WTC11 (cell line): ENCODE results near the gene FAU. TPM values are rescaled to one million over a fixed set of nuclear protein-coding genes. Genes with fewer than 3 reads are reported as not detected.

Source experiments
- ATAC-seq: fragments of 200-7000 bp; cut with Tn5 transposase; 2 replicates; pipeline ENCODE4 v1.10.0; 2021; ENCODE audit warnings: mild to moderate bottlenecking, moderate library complexity
- CTCF ChIA-PET: fragments of 300-600 bp; sonication (Branson Sonifier 250); formaldehyde crosslinking; loops from one replicate; lab custom pipeline; 2021; ENCODE audit warnings: antibody characterized with exemption; lab: Charles Lee
- POLR2A ChIA-PET: fragments of 350-600 bp; sonication (Branson Sonifier 250); formaldehyde crosslinking; loops from one replicate; lab custom pipeline; 2021; ENCODE audit warnings: antibody characterized with exemption; lab: Charles Lee
- DNase-seq: peaks from one replicate; pipeline ENCODE4 v3.0.0; 2021; ENCODE audit warnings: low spot score
- H3K27ac Mint-ChIP-seq: 2 replicates; pipeline ENCODE4 v1.8.0; 2021; ENCODE audit warnings: mixed read lengths
- H3K27me3 Mint-ChIP-seq: 2 replicates; pipeline ENCODE4 v1.8.0; 2021; ENCODE audit warnings: low read depth, mild to moderate bottlenecking, moderate library complexity, mixed read lengths
- H3K36me3 Mint-ChIP-seq: 2 replicates; pipeline ENCODE4 v1.8.0; 2021; ENCODE audit warnings: mixed read lengths
- H3K4me1 Mint-ChIP-seq: 2 replicates; pipeline ENCODE4 v1.8.0; 2022; ENCODE audit warnings: mixed read lengths
- H3K4me3 Mint-ChIP-seq: 2 replicates; pipeline ENCODE4 v1.8.0; 2021; ENCODE audit warnings: mild to moderate bottlenecking, moderate library complexity, mixed read lengths
- H3K9me3 Mint-ChIP-seq: 2 replicates; pipeline ENCODE4 v1.8.0; 2021; ENCODE audit warnings: mixed read lengths
- ARID4B ChIP-seq: sonication (generic); formaldehyde crosslinking; IDR thresholded peaks from 2 replicates; pipeline ENCODE4 v1.8.0; 2023; ENCODE audit warnings: missing genetic modification reagents, mild to moderate bottlenecking, borderline replicate concordance
- CBFB ChIP-seq: sonication (generic); formaldehyde crosslinking; IDR thresholded peaks from 2 replicates; pipeline ENCODE4 v1.8.1; 2022; ENCODE audit warnings: mild to moderate bottlenecking, low read depth, missing genetic modification reagents
- E2F5 ChIP-seq: sonication (generic); formaldehyde crosslinking; IDR thresholded peaks from 2 replicates; pipeline ENCODE4 v1.8.1; 2022; ENCODE audit warnings: mild to moderate bottlenecking, moderate library complexity, missing genetic modification reagents
- ELF4 ChIP-seq: sonication (generic); formaldehyde crosslinking; IDR thresholded peaks from 2 replicates; pipeline ENCODE4 v1.8.1; 2022; ENCODE audit warnings: low read depth, mild to moderate bottlenecking, moderate library complexity, missing genetic modification reagents
- HMGXB4 ChIP-seq: sonication (generic); formaldehyde crosslinking; IDR thresholded peaks from 2 replicates; pipeline ENCODE4 v1.8.1; 2023; ENCODE audit warnings: mild to moderate bottlenecking, moderate library complexity, missing genetic modification reagents
- IRF1 ChIP-seq: sonication (generic); formaldehyde crosslinking; IDR thresholded peaks from 2 replicates; pipeline ENCODE4 v1.8.0; 2023; ENCODE audit warnings: missing genetic modification reagents
- NR2C2 ChIP-seq: sonication (generic); formaldehyde crosslinking; IDR thresholded peaks from 2 replicates; pipeline ENCODE4 v1.8.0; 2022; ENCODE audit warnings: mild to moderate bottlenecking, missing genetic modification reagents
- PRRX2 ChIP-seq: fragments of 250-450 bp; sonication (Bioruptor Pico); IDR thresholded peaks from 2 replicates; pipeline ENCODE4 v1.8.0; 2021; ENCODE audit warnings: mild to moderate bottlenecking
- RORB ChIP-seq: fragments of 250-450 bp; sonication (Bioruptor Pico); IDR thresholded peaks from 2 replicates; pipeline ENCODE4 v1.9.0; 2021; ENCODE audit warnings: mild to moderate bottlenecking
- SOX15 ChIP-seq: fragments of 250-450 bp; sonication (Bioruptor Pico); IDR thresholded peaks from 2 replicates; pipeline ENCODE4 v1.9.0; 2021; ENCODE audit warnings: mild to moderate bottlenecking
- ZBTB43 ChIP-seq: sonication (generic); formaldehyde crosslinking; IDR thresholded peaks from 2 replicates; pipeline ENCODE4 v1.8.1; 2023; ENCODE audit warnings: mild to moderate bottlenecking, missing genetic modification reagents
- ZNF281 ChIP-seq: sonication (generic); formaldehyde crosslinking; IDR thresholded peaks from 2 replicates; pipeline ENCODE4 v1.8.0; 2023; ENCODE audit warnings: mild to moderate bottlenecking, missing genetic modification reagents
- ZNF512 ChIP-seq: sonication (generic); formaldehyde crosslinking; IDR thresholded peaks from 2 replicates; pipeline ENCODE4 v1.8.1; 2022; ENCODE audit warnings: missing genetic modification reagents, borderline replicate concordance
- ZSCAN18 ChIP-seq: fragments of 250-450 bp; sonication (Bioruptor Pico); IDR thresholded peaks from 2 replicates; pipeline ENCODE4 v2.1.2; 2022; ENCODE audit warnings: mild to moderate bottlenecking, moderate library complexity
- total RNA-seq: library from RNA; stranded (reverse); gene quantifications from 3 replicates; pipeline ENCODE4 v1.2.3, GENCODE V29; 2021

The FAU gene
- total RNA-seq, 1 experiment from 2014 or later: 991 TPM

- ATAC-seq (no peak), DNase-seq (no peak)
- CTCF ChIA-PET: interaction anchor here (3.2 kb wide), 1 partner anchor 12 kb away, joined by 12 read pairs; no protein-coding TSS in a partner anchor
- H3K27ac Mint-ChIP-seq: no peak overlapping the region
- POLR2A ChIA-PET: no interaction called here
- H3K36me3 Mint-ChIP-seq: no peaks in the 10 kb centered on the region
- no peak for TF ChIP-seq CBFB (CRISPR knock-in tag)
- TF ChIP-seq SOX15 (CRISPR knock-in tag): no peak
- no peak for TF ChIP-seq HMGXB4 (CRISPR knock-in tag)
- no peak for TF ChIP-seq ELF4 (CRISPR knock-in tag)
- no peak for TF ChIP-seq NR2C2 (CRISPR knock-in tag)
- no peak for TF ChIP-seq ARID4B (CRISPR knock-in tag)
- TF ChIP-seq ZNF512: no peak
- TF ChIP-seq PRRX2: no peak
- no peak for TF ChIP-seq IRF1
- TF ChIP-seq E2F5 (CRISPR knock-in tag): no peak
- no peak for TF ChIP-seq RORB
- TF ChIP-seq ZBTB43 (CRISPR knock-in tag): no peak
- no peak for TF ChIP-seq ZNF281 (CRISPR knock-in tag)
- TF ChIP-seq ZSCAN18 (CRISPR knock-in tag): no peak
- no peaks in the 10 kb centered on the region for H3K4me1 Mint-ChIP-seq
- H3K9me3 Mint-ChIP-seq: peaks cover 16% of the 10 kb centered on the region
- H3K27me3 Mint-ChIP-seq: peaks cover 31% of the 10 kb centered on the region
- H3K4me3 Mint-ChIP-seq: no peak overlapping the region
Observed at GRCh38 chr11:65147352-65148075, 25.6 kb upstream of the FAU start.
